H9 (cell line): ENCODE measurements around the gene PNPLA1. TPM values are rescaled to one million over a fixed set of nuclear protein-coding genes. Genes with fewer than 3 reads are reported as not detected.

ENCODE experiments used
- DNase-seq: peaks from one replicate; pipeline ENCODE4 v3.0.0-alpha.2; 2017
- H2AFZ ChIP-seq: one replicate; pipeline ENCODE4 v1.6.1; 2013; ENCODE audit warnings: mild to moderate bottlenecking, low read length, control low read depth, moderate library complexity
- H2AK5ac ChIP-seq: 2 replicates; pipeline ENCODE4 v1.6.1; 2013; ENCODE audit warnings: low read length, control low read depth, mixed read lengths; ENCODE audit not compliant: insufficient read length
- H2BK120ac ChIP-seq: one replicate; pipeline ENCODE4 v1.6.1; 2013; ENCODE audit warnings: low read depth, mild to moderate bottlenecking, low read length, control low read depth, inconsistent platforms; ENCODE audit not compliant: poor library complexity, severe bottlenecking
- H2BK12ac ChIP-seq: 2 replicates; pipeline ENCODE4 v1.6.1; 2013; ENCODE audit warnings: low read length, control low read depth, mixed read lengths, low read depth; ENCODE audit not compliant: insufficient read length
- H2BK15ac ChIP-seq: 2 replicates; pipeline ENCODE4 v1.6.1; 2013; ENCODE audit warnings: low read depth, low read length, control low read depth
- H2BK20ac ChIP-seq: one replicate; pipeline ENCODE4 v1.6.1; 2013; ENCODE audit warnings: low read depth, mild to moderate bottlenecking, low read length, control low read depth, inconsistent platforms; ENCODE audit not compliant: poor library complexity, severe bottlenecking
- H2BK5ac ChIP-seq: 2 replicates; pipeline ENCODE4 v1.6.1; 2013; ENCODE audit warnings: low read length, control low read depth, mixed read lengths; ENCODE audit not compliant: insufficient read length
- H3K14ac ChIP-seq: 2 replicates; pipeline ENCODE4 v1.6.1; 2013; ENCODE audit warnings: low read length, control low read depth; ENCODE audit not compliant: insufficient read depth
- H3K18ac ChIP-seq: 2 replicates; pipeline ENCODE4 v1.6.1; 2013; ENCODE audit warnings: low read depth, mild to moderate bottlenecking, mixed read lengths, low read length, control low read depth; ENCODE audit not compliant: insufficient read length
- H3K23ac ChIP-seq: 2 replicates; pipeline ENCODE4 v1.6.1; 2013; ENCODE audit warnings: low read length, control low read depth, mixed read lengths, low read depth; ENCODE audit not compliant: insufficient read length
- H3K23me2 ChIP-seq: 2 replicates; pipeline ENCODE4 v1.6.1; 2013; ENCODE audit warnings: low read depth, mild to moderate bottlenecking, mixed read lengths, low read length, control low read depth; ENCODE audit not compliant: insufficient read length, poor library complexity, severe bottlenecking
- H3K27ac ChIP-seq: 2 replicates; pipeline ENCODE4 v1.5.1; 2013; ENCODE audit warnings: low read length, control low read depth, mixed read lengths, low read depth; ENCODE audit not compliant: insufficient read length
- H3K27me3 ChIP-seq: 2 replicates; pipeline ENCODE4 v1.6.1; 2013; ENCODE audit warnings: low read length, control low read depth, inconsistent platforms; ENCODE audit not compliant: insufficient read depth
- H3K4ac ChIP-seq: 2 replicates; pipeline ENCODE4 v1.6.1; 2013; ENCODE audit warnings: low read depth, mild to moderate bottlenecking, control low read depth, inconsistent platforms, low read length, moderate library complexity
- H3K4me1 ChIP-seq: 2 replicates; pipeline ENCODE4 v1.6.1; 2013; ENCODE audit warnings: low read length, control low read depth, inconsistent platforms; ENCODE audit not compliant: insufficient read depth
- H3K4me2 ChIP-seq: 2 replicates; pipeline ENCODE4 v1.6.1; 2013; ENCODE audit warnings: low read length, control low read depth, mixed read lengths; ENCODE audit not compliant: insufficient read length, insufficient read depth
- H3K56ac ChIP-seq: 2 replicates; pipeline ENCODE4 v1.6.1; 2013; ENCODE audit warnings: low read depth, mild to moderate bottlenecking, mixed read lengths, low read length, control low read depth; ENCODE audit not compliant: insufficient read length
- H3K79me1 ChIP-seq: 2 replicates; pipeline ENCODE4 v1.6.1; 2013; ENCODE audit warnings: low read depth, mild to moderate bottlenecking, moderate library complexity, low read length, control low read depth, inconsistent platforms; ENCODE audit not compliant: insufficient read depth, poor library complexity, severe bottlenecking
- H3K79me2 ChIP-seq: 2 replicates; pipeline ENCODE4 v1.6.1; 2013; ENCODE audit warnings: low read length, control low read depth, inconsistent platforms; ENCODE audit not compliant: insufficient read depth
- H3K9ac ChIP-seq: 2 replicates; pipeline ENCODE4 v1.6.1; 2013; ENCODE audit warnings: low read length, control low read depth, mixed read lengths; ENCODE audit not compliant: insufficient read length; ENCODE audit errors: extremely low read depth
- H3K9me3 ChIP-seq: one replicate; pipeline ENCODE4 v1.6.1; 2013; ENCODE audit warnings: low read depth, low read length, inconsistent platforms; ENCODE audit not compliant: control insufficient read depth
- H3T11ph ChIP-seq: one replicate; pipeline ENCODE4 v1.6.1; 2013; ENCODE audit warnings: mild to moderate bottlenecking, low read length, control low read depth, inconsistent platforms
- H4K20me1 ChIP-seq: one replicate; pipeline ENCODE4 v1.6.1; 2013; ENCODE audit not compliant: control insufficient read depth, insufficient read length, insufficient read depth
- H4K5ac ChIP-seq: 2 replicates; pipeline ENCODE4 v1.6.1; 2013; ENCODE audit warnings: low read depth, mild to moderate bottlenecking, mixed read lengths, low read length, control low read depth; ENCODE audit not compliant: insufficient read length
- H4K8ac ChIP-seq: replicated peaks from 2 replicates; pipeline ENCODE4 v1.6.1; 2013; ENCODE audit warnings: low read length, control low read depth, mixed read lengths, low read depth; ENCODE audit not compliant: insufficient read length
- H4K91ac ChIP-seq: 2 replicates; pipeline ENCODE4 v1.6.1; 2013; ENCODE audit warnings: low read depth, mild to moderate bottlenecking, moderate library complexity, mixed read lengths, low read length, control low read depth; ENCODE audit not compliant: insufficient read length
- H3K27ac Mint-ChIP-seq, 3 experiments: 2 replicates in 2 of 3; 3 replicates in 1 of 3; pipeline ENCODE4 v1.8.0; 2020 to 2021; ENCODE audit warnings: mixed read lengths in 3 of 3, mild to moderate bottlenecking in 1 of 3, moderate library complexity in 1 of 3
- H3K27me3 Mint-ChIP-seq: 2 replicates; pipeline ENCODE4 v1.8.0; 2021; ENCODE audit warnings: low read depth, mild to moderate bottlenecking, moderate library complexity, mixed read lengths
- H3K36me3 Mint-ChIP-seq, 3 experiments: 2 replicates in 2 of 3; 3 replicates in 1 of 3; pipeline ENCODE4 v1.8.0; 2020 to 2021; ENCODE audit warnings: low read depth in 3 of 3, mixed read lengths in 3 of 3; ENCODE audit not compliant: insufficient read depth in 1 of 3
- H3K4me1 Mint-ChIP-seq, 2 experiments: 2 replicates each; pipeline ENCODE4 v1.8.0; 2020; ENCODE audit warnings: mixed read lengths in 2 of 2
- H3K4me3 Mint-ChIP-seq, 2 experiments: 2 replicates in 1 of 2; 3 replicates in 1 of 2; pipeline ENCODE4 v1.8.0; 2020 to 2021; ENCODE audit warnings: mild to moderate bottlenecking in 2 of 2, mixed read lengths in 2 of 2, moderate library complexity in 1 of 2
- H3K9me3 Mint-ChIP-seq, 2 experiments: 2 replicates in 1 of 2; 3 replicates in 1 of 2; pipeline ENCODE4 v1.8.0; 2020; ENCODE audit warnings: mild to moderate bottlenecking in 2 of 2, mixed read lengths in 2 of 2, moderate library complexity in 1 of 2
- WGBS: extraction: QIAGEN DNeasy Blood & Tissue Kit; methylation state at CpG from one replicate; pipeline ENCODE4 v1.1.7; 2013; ENCODE audit warnings: missing lambda C conversion rate, low lambda C conversion rate, mixed read lengths; ENCODE audit not compliant: insufficient read length; ENCODE audit errors: extremely low coverage; 5-methylcytosine and 5-hydroxymethylcytosine counted together
- total RNA-seq: library from RNA; stranded (reverse); gene quantifications from 2 replicates; pipeline ENCODE4 v1.2.1, GENCODE V29; 2021
- TF ChIP-seq, protein P1 (sequence below): fragments of 200-600 bp; sonication (generic); conservative IDR thresholded peaks from 3 replicates; pipeline ENCODE4 v1.8.0; 2021; ENCODE audit warnings: antibody characterized with exemption, mild to moderate bottlenecking

Gene PNPLA1
- total RNA-seq, 1 experiment from 2014 or later: 0.09 TPM

GRCh38 chr6:36313649-36313936 lies 43.7 kb downstream of the PNPLA1 start:
- H3K14ac ChIP-seq: no peak overlapping the region
- no peak overlapping the region for H2BK120ac ChIP-seq
- DNase-seq: no peak
- no peaks in the 10 kb centered on the region; a peak in 1 of 7 replicates for H3K36me3 Mint-ChIP-seq
- no peak overlapping the region for H3K56ac ChIP-seq
- no peak overlapping the region for H3K18ac ChIP-seq
- no peaks in the 10 kb centered on the region for H3K27me3 ChIP-seq
- H2BK15ac ChIP-seq: no peak overlapping the region
- no peaks in the 10 kb centered on the region for H4K20me1 ChIP-seq
- no peaks in the 10 kb centered on the region for H3K4me1 ChIP-seq
- H2BK20ac ChIP-seq: no peak overlapping the region
- no peak overlapping the region for H3K27ac Mint-ChIP-seq
- H4K5ac ChIP-seq: no peak overlapping the region
- TF ChIP-seq, protein P1, sequence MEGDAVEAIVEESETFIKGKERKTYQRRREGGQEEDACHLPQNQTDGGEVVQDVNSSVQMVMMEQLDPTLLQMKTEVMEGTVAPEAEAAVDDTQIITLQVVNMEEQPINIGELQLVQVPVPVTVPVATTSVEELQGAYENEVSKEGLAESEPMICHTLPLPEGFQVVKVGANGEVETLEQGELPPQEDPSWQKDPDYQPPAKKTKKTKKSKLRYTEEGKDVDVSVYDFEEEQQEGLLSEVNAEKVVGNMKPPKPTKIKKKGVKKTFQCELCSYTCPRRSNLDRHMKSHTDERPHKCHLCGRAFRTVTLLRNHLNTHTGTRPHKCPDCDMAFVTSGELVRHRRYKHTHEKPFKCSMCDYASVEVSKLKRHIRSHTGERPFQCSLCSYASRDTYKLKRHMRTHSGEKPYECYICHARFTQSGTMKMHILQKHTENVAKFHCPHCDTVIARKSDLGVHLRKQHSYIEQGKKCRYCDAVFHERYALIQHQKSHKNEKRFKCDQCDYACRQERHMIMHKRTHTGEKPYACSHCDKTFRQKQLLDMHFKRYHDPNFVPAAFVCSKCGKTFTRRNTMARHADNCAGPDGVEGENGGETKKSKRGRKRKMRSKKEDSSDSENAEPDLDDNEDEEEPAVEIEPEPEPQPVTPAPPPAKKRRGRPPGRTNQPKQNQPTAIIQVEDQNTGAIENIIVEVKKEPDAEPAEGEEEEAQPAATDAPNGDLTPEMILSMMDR: no peak
- peaks cover 0 to 1% of the 10 kb centered on the region in 2 experiments; a peak in 2 of 5 replicates for H3K9me3 Mint-ChIP-seq
- peaks cover 9% of the 10 kb centered on the region for H3K27me3 Mint-ChIP-seq
- WGBS: no CpG with 5 or more reads among the region's 4 CpGs
- no peaks in the 10 kb centered on the region for H3K79me1 ChIP-seq
- no peak overlapping the region for H2BK5ac ChIP-seq
- H4K8ac ChIP-seq: no peak overlapping the region
- H3K9ac ChIP-seq: no peak overlapping the region
- H3K27ac ChIP-seq: no peak overlapping the region
- no peak overlapping the region for H4K91ac ChIP-seq
- no peak overlapping the region for H3K4me3 Mint-ChIP-seq
- H3K4me1 Mint-ChIP-seq: peaks cover 11 to 26% of the 10 kb centered on the region in 2 experiments
- no peak overlapping the region for H3K4me2 ChIP-seq
- no peak overlapping the region for H3T11ph ChIP-seq
- no peak overlapping the region for H3K4ac ChIP-seq
- no peaks in the 10 kb centered on the region for H3K9me3 ChIP-seq
- no peak overlapping the region for H2BK12ac ChIP-seq
- no peaks in the 10 kb centered on the region for H3K79me2 ChIP-seq
- no peak overlapping the region for H3K23ac ChIP-seq
- H2AK5ac ChIP-seq: no peak overlapping the region
- H2AFZ ChIP-seq: no peak overlapping the region
- no peaks in the 10 kb centered on the region for H3K23me2 ChIP-seq
